ENCODE data around the gene RFX3. TPM values are rescaled to one million over a fixed set of nuclear protein-coding genes. Genes with fewer than 3 reads are reported as not detected.

The RFX3 gene
- total RNA-seq, 1 experiment from 2014 or later = 9.9 TPM

DNA sequence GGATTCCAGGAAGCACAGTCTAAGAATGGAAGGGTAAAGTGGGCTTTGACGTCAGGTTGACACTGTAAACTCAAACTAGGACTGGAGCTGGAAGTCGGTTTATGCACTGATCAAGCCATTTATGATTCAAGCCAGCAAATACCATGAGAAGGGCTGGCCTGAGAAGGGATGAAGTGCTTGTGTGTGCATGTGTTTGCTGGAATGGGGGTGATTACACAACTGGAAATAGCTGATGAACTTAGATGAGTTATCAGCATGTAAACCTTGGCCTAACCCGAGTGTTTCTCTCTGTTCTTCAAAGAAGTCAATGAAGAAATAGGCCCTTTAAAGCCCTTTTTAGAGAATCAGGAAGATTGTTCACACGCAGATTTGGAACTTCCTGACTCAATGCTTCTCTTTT, 287.6 kb downstream of the RFX3 start:
- TF ChIP-seq, protein P1, sequence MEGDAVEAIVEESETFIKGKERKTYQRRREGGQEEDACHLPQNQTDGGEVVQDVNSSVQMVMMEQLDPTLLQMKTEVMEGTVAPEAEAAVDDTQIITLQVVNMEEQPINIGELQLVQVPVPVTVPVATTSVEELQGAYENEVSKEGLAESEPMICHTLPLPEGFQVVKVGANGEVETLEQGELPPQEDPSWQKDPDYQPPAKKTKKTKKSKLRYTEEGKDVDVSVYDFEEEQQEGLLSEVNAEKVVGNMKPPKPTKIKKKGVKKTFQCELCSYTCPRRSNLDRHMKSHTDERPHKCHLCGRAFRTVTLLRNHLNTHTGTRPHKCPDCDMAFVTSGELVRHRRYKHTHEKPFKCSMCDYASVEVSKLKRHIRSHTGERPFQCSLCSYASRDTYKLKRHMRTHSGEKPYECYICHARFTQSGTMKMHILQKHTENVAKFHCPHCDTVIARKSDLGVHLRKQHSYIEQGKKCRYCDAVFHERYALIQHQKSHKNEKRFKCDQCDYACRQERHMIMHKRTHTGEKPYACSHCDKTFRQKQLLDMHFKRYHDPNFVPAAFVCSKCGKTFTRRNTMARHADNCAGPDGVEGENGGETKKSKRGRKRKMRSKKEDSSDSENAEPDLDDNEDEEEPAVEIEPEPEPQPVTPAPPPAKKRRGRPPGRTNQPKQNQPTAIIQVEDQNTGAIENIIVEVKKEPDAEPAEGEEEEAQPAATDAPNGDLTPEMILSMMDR (conservative IDR thresholded peaks at IDR 0.05) = no peak
- H3K9me3 ChIP-seq (ENCODE audit: control insufficient read depth, low read depth, low read length) = no peaks in the 10 kb centered on the region
- Mint-ChIP-seq H3K4me3 (no peak overlapping the region), H3K27me3 (ENCODE audit: low read depth) (no peaks in the 10 kb centered on the region), H3K27ac (no peak overlapping the region), H3K4me1 (peaks cover 11 to 12% of the 10 kb centered on the region in 2 experiments), H3K36me3 (ENCODE audit: insufficient read depth in 1 of 3, low read depth in 3 of 3) (no peaks in the 10 kb centered on the region), H3K9me3 (no peaks in the 10 kb centered on the region)
- H3K23me2 ChIP-seq (ENCODE audit: insufficient read length, low read depth, low read length, poor library complexity, severe bottlenecking) = no peaks in the 10 kb centered on the region
- no peak overlapping the region for H2BK15ac ChIP-seq (ENCODE audit: low read depth, low read length)
- no peaks in the 10 kb centered on the region for H3K79me1 ChIP-seq (ENCODE audit: insufficient read depth, low read depth, low read length, poor library complexity, severe bottlenecking)
- no peak overlapping the region for H3K14ac ChIP-seq (ENCODE audit: insufficient read depth, low read length)
- H3K9ac ChIP-seq (ENCODE audit: extremely low read depth, insufficient read length, low read length) = no peak overlapping the region
- H2BK20ac ChIP-seq (ENCODE audit: low read depth, low read length, poor library complexity, severe bottlenecking) = no peak overlapping the region
- H3K56ac ChIP-seq (ENCODE audit: insufficient read length, low read depth, low read length) = no peak overlapping the region
- H3K4ac ChIP-seq (ENCODE audit: low read depth, low read length) = no peak overlapping the region
- no peak overlapping the region for H3K18ac ChIP-seq (ENCODE audit: insufficient read length, low read depth, low read length)
- no peak overlapping the region for H3K23ac ChIP-seq (ENCODE audit: insufficient read length, low read depth, low read length)
- no CpG with 5 or more reads among the region's 4 CpGs for whole genome bisulfite sequencing (ENCODE audit: extremely low coverage, insufficient read length, low lambda C conversion rate)
- H3K4me1 ChIP-seq (ENCODE audit: insufficient read depth, low read length) = no peaks in the 10 kb centered on the region; the same call in 1 of the 2 replicates
- H2AK5ac ChIP-seq (ENCODE audit: insufficient read length, low read length) = no peak overlapping the region
- H2AFZ ChIP-seq (ENCODE audit: low read length) = no peak overlapping the region
- no peak overlapping the region for H2BK12ac ChIP-seq (ENCODE audit: insufficient read length, low read depth, low read length)
- no peak overlapping the region for H4K5ac ChIP-seq (ENCODE audit: insufficient read length, low read depth, low read length)
- H4K20me1 ChIP-seq (ENCODE audit: control insufficient read depth, insufficient read depth, insufficient read length) = no peaks in the 10 kb centered on the region
- H3K27me3 ChIP-seq (ENCODE audit: insufficient read depth, low read length) = no peaks in the 10 kb centered on the region
- H4K91ac ChIP-seq (ENCODE audit: insufficient read length, low read depth, low read length) = no peak overlapping the region
- H3T11ph ChIP-seq (ENCODE audit: low read length) = no peak overlapping the region
- no peaks in the 10 kb centered on the region for H3K79me2 ChIP-seq (ENCODE audit: insufficient read depth, low read length)
- H2BK120ac ChIP-seq (ENCODE audit: low read depth, low read length, poor library complexity, severe bottlenecking) = no peak overlapping the region
- no peak overlapping the region for H3K4me2 ChIP-seq (ENCODE audit: insufficient read depth, insufficient read length, low read length)
- no peak overlapping the region for H4K8ac ChIP-seq (replicated peaks; ENCODE audit: insufficient read length, low read depth, low read length)
- DNase-seq = no peak
- H2BK5ac ChIP-seq (ENCODE audit: insufficient read length, low read length) = no peak overlapping the region
- no peak overlapping the region for H3K27ac ChIP-seq (ENCODE audit: insufficient read length, low read depth, low read length)

Measured in H9 (cell line).